D721Med (cell line): ENCODE data around the gene IL17RC.

Experiments
- DNase-seq: peaks from one replicate; pipeline ENCODE4 v3.0.0; 2011; ENCODE audit warnings: low spot score; ENCODE audit not compliant: insufficient read length
- FAIRE-seq: peaks from 2 replicates; lab custom pipeline; 2011; peaks lifted over from hg19 to GRCh38; lab: Jason Lieb, UNC
- CTCF ChIP-seq: IDR thresholded peaks from 2 replicates; pipeline ENCODE4 v1.5.1; 2012; ENCODE audit warnings: mild to moderate bottlenecking, control low read depth; ENCODE audit not compliant: insufficient read depth; ENCODE audit errors: missing control alignments

The IL17RC gene

GRCh38 chr3:9913601-9914000 lies 3.3 kb upstream of the IL17RC start:
- no peak for FAIRE-seq
- TF ChIP-seq CTCF = no peak
- no peak for DNase-seq

GRCh38 chr3:9914011-9914410 lies 2.9 kb upstream of the IL17RC start:
- no peak for DNase-seq
- TF ChIP-seq CTCF = no peak
- no peak for FAIRE-seq

GRCh38 chr3:9914559-9915253 lies 2.2 kb upstream of the IL17RC start:
- no peak for TF ChIP-seq CTCF
- FAIRE-seq (no peak), DNase-seq (no peak)

GRCh38 chr3:9915254-9916141 lies 1.4 kb upstream of the IL17RC start:
- no peak for DNase-seq
- no peak for FAIRE-seq
- TF ChIP-seq CTCF = no peak

GRCh38 chr3:9916346-9916733 lies 558 bp upstream of the IL17RC start:
- DNase-seq = no peak
- no peak for FAIRE-seq
- TF ChIP-seq CTCF = no peak

- no peak for FAIRE-seq
- no peak for TF ChIP-seq CTCF
- no peak for DNase-seq
Measured at GRCh38 chr3:9917820-9918219, 922 bp downstream of the IL17RC start.
